GM19395 (cell line): ENCODE data around the gene POGK.

Source experiments
- ATAC-seq: cut with Tn5 transposase; IDR thresholded peaks from one replicate; pipeline ENCODE4 v1.9.1; 2021; ENCODE audit warnings: mild to moderate bottlenecking, moderate library complexity; ENCODE audit not compliant: unreplicated experiment

The POGK gene

DNA sequence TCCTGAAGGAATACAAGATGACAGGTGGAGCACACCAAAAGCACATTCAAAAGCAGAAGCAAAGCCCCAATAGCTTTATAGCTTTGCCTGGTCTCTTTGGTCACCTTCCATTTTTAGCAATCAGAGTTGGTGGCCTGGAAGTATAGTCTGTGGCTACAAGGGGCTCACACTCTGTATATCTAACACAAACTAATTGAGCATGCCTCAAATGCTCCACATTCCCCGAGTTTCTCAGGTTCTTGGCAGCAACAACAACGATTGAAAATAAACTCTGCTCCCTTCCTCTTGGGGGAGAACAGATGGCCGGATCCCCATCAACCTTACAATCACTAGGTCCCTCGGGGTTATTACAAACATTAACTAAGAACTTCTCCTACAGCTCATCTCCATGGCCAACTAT lies 61.7 kb downstream of the POGK start:
- no peak for ATAC-seq

DNA sequence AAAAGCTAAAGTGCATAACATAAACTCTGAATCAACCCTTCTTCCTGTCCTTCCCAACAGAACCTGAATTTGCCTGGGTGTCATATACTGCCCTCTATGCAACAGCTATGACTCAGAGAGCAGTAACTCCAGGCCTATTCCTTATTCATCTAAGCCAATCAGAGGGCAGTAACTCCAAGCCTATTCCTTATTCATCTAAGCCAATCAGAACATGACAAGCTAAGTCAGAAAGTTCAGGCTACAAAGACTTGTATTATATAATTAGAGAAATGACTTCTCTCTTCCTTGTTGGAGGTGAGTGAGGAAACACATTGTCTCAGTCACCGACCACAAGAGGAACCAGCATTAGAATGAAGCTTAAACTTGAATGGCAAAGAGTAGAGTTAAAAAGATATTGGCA lies 63.0 kb downstream of the POGK start:
- ATAC-seq = no peak

- ATAC-seq = no peak
These were observed 64.0 kb downstream of the POGK start for GRCh38 chr1:166903232-166903631.

GRCh38 chr1:166905136-166905535 lies 65.9 kb downstream of the POGK start:
- ATAC-seq = no peak

- no peak for ATAC-seq
These were observed 66.6 kb downstream of the POGK start for GRCh38 chr1:166905900-166906299.
